Measurements from ENCODE around the gene DNM3.
"Not testable (repeated sequence)": the region's sequence is repeated elsewhere in the genome, so short reads cannot be mapped to it uniquely, and the experiment has no call there.

The DNM3 gene

DNA sequence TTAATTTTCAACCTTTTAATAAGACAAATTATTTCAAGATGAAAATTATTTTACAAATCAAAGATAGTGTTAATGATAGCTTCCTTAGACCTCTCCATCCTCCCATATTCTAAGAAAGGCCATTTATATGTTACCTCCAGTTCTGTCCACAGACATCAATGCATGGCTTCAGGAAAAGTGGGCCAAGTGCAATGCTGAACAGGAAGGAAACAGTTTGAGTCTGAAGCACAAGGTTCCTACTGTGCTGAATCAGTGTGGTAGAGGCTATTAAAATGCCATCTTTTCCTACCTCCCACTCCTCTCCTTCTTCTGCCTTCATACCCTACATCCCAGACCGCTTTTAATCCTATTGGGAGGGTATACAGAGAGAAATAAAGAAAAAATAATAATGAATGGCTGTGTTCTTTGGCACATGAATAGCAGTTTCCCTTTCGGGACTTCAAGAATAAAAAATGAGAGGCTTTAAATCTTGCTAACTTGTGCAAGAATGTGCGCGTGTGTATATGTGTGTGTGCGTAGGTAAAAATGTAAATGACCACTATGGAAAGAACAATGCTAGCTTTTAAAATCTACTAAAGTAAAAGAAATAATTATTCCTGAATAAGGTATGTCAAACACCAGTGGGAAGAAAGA, 516.6 kb downstream of the DNM3 start:
- TF ChIP-seq, protein P1, sequence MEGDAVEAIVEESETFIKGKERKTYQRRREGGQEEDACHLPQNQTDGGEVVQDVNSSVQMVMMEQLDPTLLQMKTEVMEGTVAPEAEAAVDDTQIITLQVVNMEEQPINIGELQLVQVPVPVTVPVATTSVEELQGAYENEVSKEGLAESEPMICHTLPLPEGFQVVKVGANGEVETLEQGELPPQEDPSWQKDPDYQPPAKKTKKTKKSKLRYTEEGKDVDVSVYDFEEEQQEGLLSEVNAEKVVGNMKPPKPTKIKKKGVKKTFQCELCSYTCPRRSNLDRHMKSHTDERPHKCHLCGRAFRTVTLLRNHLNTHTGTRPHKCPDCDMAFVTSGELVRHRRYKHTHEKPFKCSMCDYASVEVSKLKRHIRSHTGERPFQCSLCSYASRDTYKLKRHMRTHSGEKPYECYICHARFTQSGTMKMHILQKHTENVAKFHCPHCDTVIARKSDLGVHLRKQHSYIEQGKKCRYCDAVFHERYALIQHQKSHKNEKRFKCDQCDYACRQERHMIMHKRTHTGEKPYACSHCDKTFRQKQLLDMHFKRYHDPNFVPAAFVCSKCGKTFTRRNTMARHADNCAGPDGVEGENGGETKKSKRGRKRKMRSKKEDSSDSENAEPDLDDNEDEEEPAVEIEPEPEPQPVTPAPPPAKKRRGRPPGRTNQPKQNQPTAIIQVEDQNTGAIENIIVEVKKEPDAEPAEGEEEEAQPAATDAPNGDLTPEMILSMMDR (IDR thresholded peaks at IDR 0.05; ENCODE audit: low read depth, low read length, missing control alignments) = no peak
- no peak for DNase-seq (ENCODE audit: low read depth)
- no peak overlapping the region for H3K4me3 ChIP-seq (ENCODE audit: low read depth, low read length)

DNA sequence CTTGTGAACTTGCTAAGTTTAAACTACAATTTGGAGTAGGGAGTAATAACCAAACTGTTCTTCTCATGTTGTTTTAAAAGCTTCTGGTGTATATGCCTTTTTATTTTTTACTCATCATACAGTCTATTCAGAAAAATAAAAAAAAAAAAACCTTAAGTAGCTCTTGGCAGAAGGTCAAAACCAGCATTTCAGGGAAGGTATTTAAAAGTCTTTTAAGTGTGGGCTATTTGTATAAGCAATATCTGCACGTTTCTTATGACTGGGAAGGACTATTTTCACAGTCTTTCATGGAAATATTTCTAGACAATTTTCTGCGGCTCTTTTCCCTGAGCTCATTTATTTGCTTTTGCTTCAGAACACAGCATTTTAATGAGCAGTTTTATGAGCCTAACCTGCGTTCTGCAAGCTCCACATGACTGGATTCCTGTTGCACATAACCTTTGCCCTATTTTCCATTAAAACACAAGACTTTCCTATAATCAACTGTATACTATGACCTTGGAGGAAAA, 518.2 kb downstream of the DNM3 start:
- H3K4me3 ChIP-seq (ENCODE audit: low read depth, low read length) = no peak overlapping the region
- TF ChIP-seq, protein P1 (IDR thresholded peaks at IDR 0.05; ENCODE audit: low read depth, low read length, missing control alignments) = no peak
- no peak for DNase-seq (ENCODE audit: low read depth)

DNA sequence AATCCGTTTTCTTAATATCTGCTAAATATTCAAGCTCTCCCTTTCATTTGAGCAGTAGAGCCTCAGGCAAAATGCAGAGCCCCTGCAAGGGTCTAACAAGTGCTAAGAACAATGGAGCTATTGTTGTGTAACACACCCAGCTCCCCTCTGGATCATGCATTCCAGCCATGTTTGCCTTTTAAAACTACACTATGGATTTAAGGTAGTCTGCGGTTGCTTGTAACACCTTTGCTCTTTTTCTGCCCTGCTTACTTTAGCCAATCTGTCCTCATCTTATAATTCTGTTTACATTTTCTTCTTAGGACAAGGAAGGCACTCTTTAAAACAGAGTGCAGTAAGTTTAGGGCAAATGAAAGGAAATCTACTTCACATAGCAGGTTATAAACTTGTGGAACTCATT, 519.2 kb downstream of the DNM3 start:
- TF ChIP-seq, protein P1 (IDR thresholded peaks at IDR 0.05; ENCODE audit: low read depth, low read length, missing control alignments) = no peak
- DNase-seq (ENCODE audit: low read depth) = no peak
- H3K4me3 ChIP-seq (ENCODE audit: low read depth, low read length) = no peak overlapping the region

DNA sequence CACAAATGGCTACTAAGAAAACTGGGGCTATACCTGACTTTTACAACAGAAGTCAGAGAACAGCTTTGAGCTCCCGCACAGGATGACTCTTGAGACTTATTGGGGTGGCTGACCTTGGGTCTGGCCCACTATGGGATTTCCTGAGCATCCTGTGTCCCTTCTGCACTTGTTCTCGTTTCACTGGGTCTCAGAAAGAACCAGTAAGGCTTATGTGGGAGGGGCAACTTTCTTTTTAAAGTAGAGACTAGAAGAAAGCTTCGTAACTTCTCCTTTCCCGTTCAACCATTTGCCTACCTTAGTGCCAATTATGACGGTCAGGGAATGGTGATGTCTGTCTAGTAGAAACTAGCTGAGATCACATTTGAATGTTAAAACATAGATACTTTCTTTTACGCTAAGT, 519.7 kb downstream of the DNM3 start:
- H3K4me3 ChIP-seq (ENCODE audit: low read depth, low read length) = no peak overlapping the region
- DNase-seq (ENCODE audit: low read depth) = no peak
- TF ChIP-seq, protein P1 (IDR thresholded peaks at IDR 0.05; ENCODE audit: low read depth, low read length, missing control alignments) = no peak

DNA sequence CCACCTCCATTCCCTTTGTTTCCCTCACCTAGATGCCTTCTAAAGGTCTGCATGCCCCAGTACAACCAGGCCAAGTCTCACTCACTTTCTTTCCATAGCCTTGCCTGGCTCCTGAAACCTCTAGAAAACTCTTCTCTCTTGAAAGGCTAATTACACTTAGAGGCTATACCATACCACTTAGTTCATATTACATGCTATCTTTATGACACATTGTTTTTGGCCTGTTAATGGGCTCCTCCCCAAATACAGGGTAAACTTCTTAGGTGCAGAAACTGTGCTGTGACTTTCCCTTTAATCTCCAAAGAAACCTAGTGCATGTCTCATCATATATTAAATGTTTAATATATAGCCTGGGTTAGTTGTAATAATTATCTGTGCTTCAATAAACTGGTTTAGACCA, 522.6 kb downstream of the DNM3 start:
- TF ChIP-seq, protein P1 (IDR thresholded peaks at IDR 0.05; ENCODE audit: low read depth, low read length, missing control alignments) = no peak
- no peak for DNase-seq (ENCODE audit: low read depth)
- H3K4me3 ChIP-seq (ENCODE audit: low read depth, low read length) = no peak overlapping the region

DNA sequence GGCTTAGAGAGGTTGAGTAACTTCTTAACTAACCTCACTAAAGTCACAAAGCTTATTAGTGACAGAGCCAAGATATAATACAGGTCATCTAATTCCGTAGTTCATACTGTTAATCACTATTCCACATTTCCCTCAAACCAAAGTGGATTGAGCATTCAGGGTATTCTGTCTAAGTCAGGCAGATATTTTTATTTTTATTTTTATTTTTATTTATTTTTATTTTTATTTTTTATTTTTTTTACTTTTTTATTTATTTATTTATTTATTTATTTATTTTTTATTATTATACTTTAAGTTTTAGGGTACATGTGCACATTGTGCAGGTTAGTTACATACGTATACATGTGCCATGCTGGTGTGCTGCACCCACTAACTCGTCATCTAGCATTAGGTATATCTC, 530.3 kb downstream of the DNM3 start:
- DNase-seq (ENCODE audit: low read depth); H3K4me3 ChIP-seq (ENCODE audit: low read depth, low read length): not testable (repeated sequence)

DNA sequence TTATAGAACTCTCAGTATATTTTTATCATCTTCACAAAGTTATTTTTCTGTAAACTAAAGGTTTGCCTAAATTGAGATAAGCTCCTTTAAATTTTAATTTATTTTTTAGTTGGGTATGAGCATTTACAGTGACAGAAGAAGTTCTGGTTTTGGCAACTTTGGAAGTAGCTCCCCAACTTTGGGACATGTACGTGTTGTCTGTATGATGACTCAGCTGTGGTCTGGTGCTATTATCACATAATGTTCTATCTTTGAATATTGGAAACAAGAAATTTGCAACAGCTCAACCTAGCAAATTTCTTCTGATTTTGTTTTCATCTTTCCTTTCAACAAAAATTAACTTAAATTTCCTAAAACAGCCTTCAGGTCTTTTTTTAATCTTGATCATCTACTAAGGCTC, 532.6 kb downstream of the DNM3 start:
- H3K4me3 ChIP-seq (ENCODE audit: low read depth, low read length) = no peak overlapping the region
- no peak for DNase-seq (ENCODE audit: low read depth)
- TF ChIP-seq, protein P1 (IDR thresholded peaks at IDR 0.05; ENCODE audit: low read depth, low read length, missing control alignments) = no peak
